Caki2 (cell line): ENCODE measurements around the gene NUFIP2. TPM values are rescaled to one million over a fixed set of nuclear protein-coding genes. Genes with fewer than 3 reads are reported as not detected.
"Not testable (repeated sequence)": the region's sequence is repeated elsewhere in the genome, so short reads cannot be mapped to it uniquely, and the experiment has no call there.

Experiments used
- DNase-seq: peaks from one replicate; pipeline ENCODE4 v3.0.0-alpha.2; 2015; ENCODE audit warnings: low read depth
- in situ Hi-C: cut with HindIII; loops from 2 replicates; pipeline ENCODE4 v1.10.0; 2016; ENCODE audit warnings: low sequenced_read_pairs, low pct_unique_long_range_greater_than_20kb, mixed read lengths
- total RNA-seq: library from RNA; depleted of rRNA; stranded (reverse); fragments of >200 nt; shearing (Covaris generic); gene quantifications from 2 replicates; pipeline ENCODE4 v1.2.3, GENCODE V29; 2014; ENCODE audit warnings: low replicate concordance

NUFIP2 gene
- total RNA-seq, 1 experiment from 2014 or later: 15.1 TPM

- in situ Hi-C loops: no loop called here
These were observed 4.1 kb downstream of the NUFIP2 start for GRCh38 chr17:29289852-29290251.

GRCh38 chr17:29283961-29284360 is 10.0 kb downstream of the NUFIP2 start:
- no peak for DNase-seq
- in situ Hi-C loops: no loop called here

More at GRCh38 chr17:29289852-29290251, 4.1 kb downstream of the NUFIP2 start:
- DNase-seq: no peak

- in situ Hi-C loops: no loop called here
- no peak for DNase-seq
These were observed 10.5 kb downstream of the NUFIP2 start for GRCh38 chr17:29283496-29283895.

GRCh38 chr17:29279397-29280070 is 14.4 kb downstream of the NUFIP2 start:
- no peak for DNase-seq
- in situ Hi-C loops: no loop called here

GRCh38 chr17:29278692-29279091 is 15.3 kb downstream of the NUFIP2 start:
- in situ Hi-C loops: no loop called here
- no peak for DNase-seq

GRCh38 chr17:29273924-29274323 is 20.0 kb downstream of the NUFIP2 start:
- no peak for DNase-seq
- in situ Hi-C loops: no loop called here

GRCh38 chr17:29271980-29272379 is 22.0 kb downstream of the NUFIP2 start:
- DNase-seq, in situ Hi-C loops: not testable (repeated sequence)

GRCh38 chr17:29263916-29264315 is 30.0 kb downstream of the NUFIP2 start:
- no peak for DNase-seq
- in situ Hi-C loops: no loop called here

GRCh38 chr17:29257756-29258155 is 36.2 kb downstream of the NUFIP2 start:
- DNase-seq: no peak
- in situ Hi-C loops: no loop called here

- DNase-seq: no peak
- in situ Hi-C loops: no loop called here
These were observed 37.0 kb downstream of the NUFIP2 start for GRCh38 chr17:29256735-29257466.

- in situ Hi-C loops: no loop called here
- DNase-seq: no peak
These were observed 37.9 kb downstream of the NUFIP2 start for GRCh38 chr17:29255926-29256522.

GRCh38 chr17:29253037-29253436 is 40.9 kb downstream of the NUFIP2 start:
- in situ Hi-C loops: no loop called here
- no peak for DNase-seq

GRCh38 chr17:29252101-29252791 is 41.7 kb downstream of the NUFIP2 start:
- peak; percentile 29 for DNase-seq
- in situ Hi-C loops: no loop called here

- in situ Hi-C loops: no loop called here
- no peak for DNase-seq
These were observed 42.8 kb downstream of the NUFIP2 start for GRCh38 chr17:29251184-29251583.

- no peak for DNase-seq
- in situ Hi-C loops: no loop called here
These were observed 43.3 kb downstream of the NUFIP2 start for GRCh38 chr17:29250666-29251065.

- in situ Hi-C loops: no loop called here
- no peak for DNase-seq
These were observed 45.1 kb downstream of the NUFIP2 start for GRCh38 chr17:29248845-29249244.

GRCh38 chr17:29247219-29247618 is 46.7 kb downstream of the NUFIP2 start:
- no peak for DNase-seq
- in situ Hi-C loops: no loop called here

- DNase-seq: no peak
- in situ Hi-C loops: no loop called here
These were observed 47.3 kb downstream of the NUFIP2 start, which contains the start of gene CRYBA1 for GRCh38 chr17:29246628-29247027. TSS of gene CRYBA1 (plus strand) at chr17:29246859. CDS start at chr17:29246864, 5 bp downstream.

GRCh38 chr17:29245401-29245800 is 48.5 kb downstream of the NUFIP2 start:
- DNase-seq: no peak
- in situ Hi-C loops: no loop called here
